Measurements from ENCODE around the gene ANKRD33.

GRCh38 chr12:51890133-51890464, 2.2 kb downstream of the ANKRD33 start:
- TF ChIP-seq SMC3 (IDR thresholded peaks at IDR 0.05; ENCODE audit: low read depth, low read length) (no peak), POLR2AphosphoS5 (IDR thresholded peaks at IDR 0.05; ENCODE audit: low read depth, low read length) (no peak), CTCF (IDR thresholded peaks at IDR 0.05) (no peak), MAX (IDR thresholded peaks at IDR 0.05; ENCODE audit: low read depth) (no peak), USF2 (IDR thresholded peaks at IDR 0.05; ENCODE audit: borderline replicate concordance, low read depth, low read length) (no peak), EP300 (IDR thresholded peaks at IDR 0.05; ENCODE audit: borderline replicate concordance in 1 of 2, low read depth in 1 of 2, low read length in 1 of 2) (no peak), GABPA (IDR thresholded peaks at IDR 0.05; ENCODE audit: low read depth) (no peak), FOSL2 (IDR thresholded peaks at IDR 0.05; ENCODE audit: borderline replicate concordance, low read depth) (no peak)

Data from SK-N-SH (cell line).